SJCRH30 (cell line): Measurements from ENCODE around the gene KCNB1. TPM values are rescaled to one million over a fixed set of nuclear protein-coding genes. Genes with fewer than 3 reads are reported as not detected.

Experiments
- DNase-seq, 2 experiments: peaks; one replicate each; pipeline ENCODE4 v3.0.0-alpha.2; 2015 to 2020
- H3K27ac ChIP-seq: fragments of 250-450 bp; sonication (Bioruptor Pico); 2 replicates; pipeline ENCODE4 v1.5.1; 2020; ENCODE audit warnings: mild to moderate bottlenecking, moderate library complexity
- H3K27me3 ChIP-seq: fragments of 250-450 bp; sonication (Bioruptor Pico); 2 replicates; pipeline ENCODE4 v1.5.1; 2020; ENCODE audit warnings: mild to moderate bottlenecking, moderate library complexity
- H3K36me3 ChIP-seq: fragments of 250-450 bp; sonication (Bioruptor Pico); 2 replicates; pipeline ENCODE4 v1.5.1; 2020; ENCODE audit warnings: mild to moderate bottlenecking, moderate library complexity
- H3K4me1 ChIP-seq: fragments of 250-450 bp; sonication (Bioruptor Pico); 2 replicates; pipeline ENCODE4 v1.5.1; 2020; ENCODE audit warnings: mild to moderate bottlenecking, moderate library complexity
- H3K4me3 ChIP-seq: fragments of 250-450 bp; sonication (Bioruptor Pico); 2 replicates; pipeline ENCODE4 v1.5.1; 2020; ENCODE audit warnings: mild to moderate bottlenecking, moderate library complexity
- H3K9me3 ChIP-seq: fragments of 250-450 bp; sonication (Bioruptor Pico); replicated peaks from 2 replicates; pipeline ENCODE4 v1.5.1; 2020; ENCODE audit warnings: mild to moderate bottlenecking, moderate library complexity
- total RNA-seq: library from RNA; depleted of rRNA; stranded (reverse); fragments of >200 nt; shearing (Covaris generic); gene quantifications from 2 replicates; pipeline ENCODE4 v1.2.3, GENCODE V29; 2014

Gene KCNB1
- total RNA-seq, 1 experiment from 2014 or later: 0.10 TPM

DNA sequence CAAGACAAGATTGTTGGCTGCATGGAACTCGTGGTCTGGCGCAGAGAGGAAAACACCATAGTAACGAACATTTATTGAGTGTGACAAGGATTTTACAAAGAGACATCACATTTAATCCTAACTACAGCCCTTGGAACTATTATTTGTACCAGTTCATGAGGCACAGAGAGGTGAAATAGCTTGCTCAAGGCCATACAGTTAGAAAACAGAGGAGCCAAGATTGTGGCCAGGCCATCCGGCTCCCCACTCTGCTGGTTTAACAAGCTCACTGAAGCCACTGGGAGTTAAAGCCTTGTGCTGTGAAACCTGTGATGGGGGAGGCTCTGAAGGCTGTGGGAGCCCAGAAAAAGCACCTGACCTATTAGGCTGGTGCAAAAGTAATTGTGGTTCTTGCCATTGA is 129.7 kb downstream of the KCNB1 start:
- no peaks in the 10 kb centered on the region for H3K27me3 ChIP-seq
- H3K4me1 ChIP-seq: peaks cover 15% of the 10 kb centered on the region
- no peaks in the 10 kb centered on the region for H3K9me3 ChIP-seq
- no peak overlapping the region for H3K27ac ChIP-seq
- no peak for DNase-seq
- no peaks in the 10 kb centered on the region for H3K36me3 ChIP-seq
- no peak overlapping the region for H3K4me3 ChIP-seq

GRCh38 chr20:49351775-49352174 is 130.7 kb downstream of the KCNB1 start:
- no peaks in the 10 kb centered on the region for H3K9me3 ChIP-seq
- no peaks in the 10 kb centered on the region for H3K36me3 ChIP-seq
- H3K4me1 ChIP-seq: peaks cover 15% of the 10 kb centered on the region
- no peak overlapping the region for H3K27ac ChIP-seq
- DNase-seq: no peak
- no peaks in the 10 kb centered on the region for H3K27me3 ChIP-seq
- no peak overlapping the region for H3K4me3 ChIP-seq

- H3K27me3 ChIP-seq: no peaks in the 10 kb centered on the region
These were observed 132.7 kb downstream of the KCNB1 start for GRCh38 chr20:49349694-49350252.

GRCh38 chr20:49349078-49349477 is 133.4 kb downstream of the KCNB1 start:
- Histone ChIP-seq H3K27me3 (no peaks in the 10 kb centered on the region), H3K27ac (no peak overlapping the region), H3K36me3 (no peaks in the 10 kb centered on the region), H3K4me1 (peaks cover 30% of the 10 kb centered on the region), H3K9me3 (no peaks in the 10 kb centered on the region), H3K4me3 (no peak overlapping the region)
- no peak for DNase-seq

More at GRCh38 chr20:49349694-49350252, 132.7 kb downstream of the KCNB1 start:
- no peaks in the 10 kb centered on the region for H3K36me3 ChIP-seq
- H3K4me3 ChIP-seq: no peak overlapping the region
- H3K9me3 ChIP-seq: no peaks in the 10 kb centered on the region
- H3K4me1 ChIP-seq: peaks cover 23% of the 10 kb centered on the region
- no peak for DNase-seq
- H3K27ac ChIP-seq: no peak overlapping the region

DNA sequence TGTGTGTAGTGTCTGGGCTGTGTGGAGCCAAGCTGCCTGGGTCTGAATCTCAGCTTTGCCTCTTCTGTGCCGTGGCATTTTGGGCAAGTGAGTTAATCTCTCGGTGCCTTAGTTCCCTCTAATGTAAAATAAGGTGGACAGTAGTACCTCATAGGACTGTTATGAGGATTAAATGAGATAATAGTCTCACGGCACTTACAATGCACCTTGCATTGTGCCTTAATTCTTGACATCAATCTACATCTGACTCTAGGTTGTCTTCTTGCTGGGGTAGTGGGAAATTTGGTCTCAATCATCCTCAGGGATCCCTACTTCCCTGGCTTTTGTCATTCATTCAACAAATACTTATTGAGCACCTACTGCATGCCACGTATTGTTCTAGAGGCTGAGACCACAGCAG is 133.9 kb downstream of the KCNB1 start:
- Histone ChIP-seq H3K36me3 (no peaks in the 10 kb centered on the region), H3K4me3 (no peak overlapping the region), H3K9me3 (no peaks in the 10 kb centered on the region), H3K27ac (no peak overlapping the region), H3K27me3 (no peaks in the 10 kb centered on the region), H3K4me1 (peaks cover 35% of the 10 kb centered on the region)
- DNase-seq: no peak

GRCh38 chr20:49347156-49347555 is 135.3 kb downstream of the KCNB1 start:
- Histone ChIP-seq H3K36me3 (no peaks in the 10 kb centered on the region), H3K4me1 (peaks cover 42% of the 10 kb centered on the region), H3K27me3 (no peaks in the 10 kb centered on the region), H3K27ac (no peak overlapping the region; the same call in 1 of the 2 replicates), H3K9me3 (no peaks in the 10 kb centered on the region), H3K4me3 (no peak overlapping the region)
- no peak for DNase-seq

- Histone ChIP-seq H3K9me3 (no peaks in the 10 kb centered on the region), H3K36me3 (no peaks in the 10 kb centered on the region), H3K27ac (peak overlapping the region; percentile 98), H3K4me1 (peaks cover 42% of the 10 kb centered on the region), H3K27me3 (no peaks in the 10 kb centered on the region), H3K4me3 (no peak overlapping the region)
- DNase-seq: peak in 1 of 2 experiments; percentile 41
These were observed 135.8 kb downstream of the KCNB1 start for GRCh38 chr20:49346682-49347081.

DNA sequence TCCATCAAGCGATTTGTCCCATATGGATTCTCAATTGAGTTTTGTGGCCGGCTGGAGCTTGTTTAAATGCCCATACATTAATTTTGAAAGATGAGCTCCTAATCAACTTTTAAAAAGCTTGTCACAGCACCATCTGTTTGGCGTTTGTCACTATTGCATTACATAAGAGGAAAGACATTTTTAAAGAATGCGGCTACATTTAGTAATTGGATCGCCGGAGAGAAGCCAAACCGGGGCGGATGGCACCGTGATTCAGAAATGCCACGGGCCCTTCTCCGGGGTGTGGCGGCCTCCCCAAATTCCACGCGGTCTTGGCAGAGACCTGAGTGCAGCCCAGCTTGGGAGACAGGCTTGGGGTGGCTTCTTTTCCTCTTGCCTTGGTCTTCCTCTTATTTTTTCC is 136.9 kb downstream of the KCNB1 start:
- Histone ChIP-seq H3K36me3 (no peaks in the 10 kb centered on the region), H3K4me3 (peak overlapping the region; percentile 32), H3K27ac (peak overlapping the region; percentile 98), H3K9me3 (no peaks in the 10 kb centered on the region), H3K27me3 (no peaks in the 10 kb centered on the region), H3K4me1 (peaks cover 42% of the 10 kb centered on the region)
- DNase-seq: peak; percentile 83 to 92

DNA sequence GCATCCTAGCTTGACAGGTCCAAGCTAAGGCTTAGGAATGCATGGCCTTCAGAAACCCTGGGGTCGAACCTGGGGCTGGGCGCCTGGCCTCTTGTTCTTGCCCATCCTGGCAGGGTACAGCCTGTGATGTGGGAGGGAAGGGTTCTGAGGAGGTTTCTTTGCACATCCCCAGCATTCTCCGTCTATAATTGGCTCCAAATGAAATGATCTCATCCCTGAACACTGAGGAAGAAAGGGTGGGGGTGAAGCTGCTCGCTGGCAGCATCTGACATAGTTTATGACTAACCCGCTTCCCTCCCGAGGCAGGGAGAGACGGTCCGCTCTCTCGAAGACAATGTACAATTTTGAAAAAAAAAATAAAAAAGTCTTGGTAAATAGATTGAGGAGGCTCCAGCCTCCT is 137.5 kb downstream of the KCNB1 start:
- H3K27ac ChIP-seq: peak overlapping the region; percentile 98
- H3K4me1 ChIP-seq: peaks cover 42% of the 10 kb centered on the region
- H3K36me3 ChIP-seq: no peaks in the 10 kb centered on the region
- H3K27me3 ChIP-seq: no peaks in the 10 kb centered on the region
- peak overlapping the region; percentile 32 for H3K4me3 ChIP-seq
- peak; percentile 88 to 91 for DNase-seq
- H3K9me3 ChIP-seq: no peaks in the 10 kb centered on the region

GRCh38 chr20:49344140-49344539 is 138.3 kb downstream of the KCNB1 start:
- H3K36me3 ChIP-seq: no peaks in the 10 kb centered on the region
- peak overlapping the region; percentile 98 for H3K27ac ChIP-seq
- peaks cover 42% of the 10 kb centered on the region for H3K4me1 ChIP-seq
- no peaks in the 10 kb centered on the region for H3K27me3 ChIP-seq
- H3K9me3 ChIP-seq: no peaks in the 10 kb centered on the region
- no peak for DNase-seq
- H3K4me3 ChIP-seq: no peak overlapping the region

DNA sequence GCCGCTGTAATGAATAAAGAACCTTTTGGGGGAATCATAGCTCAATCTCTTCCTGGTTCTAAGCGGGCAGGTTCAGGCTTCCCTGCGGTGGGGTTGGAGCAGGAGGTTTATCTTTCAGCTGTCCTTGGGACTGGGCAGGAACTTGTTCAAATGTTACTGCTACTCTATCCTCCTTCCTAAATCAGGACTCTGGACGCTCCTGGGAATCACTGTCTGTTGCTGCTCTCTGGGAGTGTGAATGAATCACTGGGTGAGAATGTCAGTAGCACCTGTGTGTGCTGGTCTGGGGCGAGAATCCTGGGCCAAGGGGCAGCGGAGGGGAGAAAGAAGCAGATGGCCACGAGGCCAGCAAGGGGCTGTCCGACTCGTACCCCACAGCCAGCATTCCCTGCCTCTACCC is 139.2 kb downstream of the KCNB1 start:
- Histone ChIP-seq H3K36me3 (no peaks in the 10 kb centered on the region), H3K9me3 (no peaks in the 10 kb centered on the region), H3K4me3 (peak overlapping the region; percentile 30), H3K27me3 (no peaks in the 10 kb centered on the region), H3K27ac (peak overlapping the region; percentile 98), H3K4me1 (peaks cover 43% of the 10 kb centered on the region)
- peak; percentile 86 for DNase-seq

DNA sequence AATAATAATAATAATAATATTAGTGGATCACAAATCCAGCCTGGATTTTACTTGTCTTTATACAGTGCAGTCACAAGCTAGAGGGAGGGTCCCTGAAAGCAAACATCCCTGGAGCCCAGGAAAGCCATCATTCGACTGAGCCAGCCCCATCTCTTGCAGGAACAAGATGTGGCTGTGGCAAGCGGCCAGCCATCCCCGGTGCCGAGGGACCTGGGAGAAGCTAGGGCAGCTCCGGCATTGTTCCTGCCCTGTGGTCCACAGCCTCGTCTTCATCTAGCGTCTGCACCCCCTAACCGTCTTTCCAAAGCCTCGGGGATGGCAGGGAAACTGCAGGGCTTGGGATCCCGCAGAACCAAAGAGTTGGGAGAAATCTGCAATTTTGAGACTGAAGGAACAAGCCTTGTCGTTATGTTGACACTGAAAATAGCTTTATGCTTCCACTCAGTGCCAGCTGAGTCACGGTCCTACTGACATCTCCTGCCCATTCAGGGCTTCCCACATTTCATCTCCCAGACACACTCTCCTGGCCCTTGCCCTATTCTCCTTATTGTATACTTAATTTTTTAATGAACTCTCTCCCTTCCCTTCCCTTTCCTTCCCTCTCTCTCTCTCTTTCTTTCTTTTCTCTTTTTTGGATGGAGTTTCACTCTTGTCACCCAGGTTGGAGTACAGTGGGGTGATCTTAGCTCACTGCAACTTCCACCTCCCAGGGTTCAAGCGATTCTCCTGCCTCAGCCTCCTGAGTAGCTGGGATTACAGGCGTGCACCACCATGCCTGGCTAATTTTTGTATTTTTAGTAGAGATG is 142.1 kb downstream of the KCNB1 start:
- no peak overlapping the region for H3K4me3 ChIP-seq
- no peaks in the 10 kb centered on the region for H3K9me3 ChIP-seq
- DNase-seq: no peak
- H3K27ac ChIP-seq: no peak overlapping the region
- H3K27me3 ChIP-seq: no peaks in the 10 kb centered on the region
- H3K4me1 ChIP-seq: peaks cover 36% of the 10 kb centered on the region
- H3K36me3 ChIP-seq: no peaks in the 10 kb centered on the region

DNA sequence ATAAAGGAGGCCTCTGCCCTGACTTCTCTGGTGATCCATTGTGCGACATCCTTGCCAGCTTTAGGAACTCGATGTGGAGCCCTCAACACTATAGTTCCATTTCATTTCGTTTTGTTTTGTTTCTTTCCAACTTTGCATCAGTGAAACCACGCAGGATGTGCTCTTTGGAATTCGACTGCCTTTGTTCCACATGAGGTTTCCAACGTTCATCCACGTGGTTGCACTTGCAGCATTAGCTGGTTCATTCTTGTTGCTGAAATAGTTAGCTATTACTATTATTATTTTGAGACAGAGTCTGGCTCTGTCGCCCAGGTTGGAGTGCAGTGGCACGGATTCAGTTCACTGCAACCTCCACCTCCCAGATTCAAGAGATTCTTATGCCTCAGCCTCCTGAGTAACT is 143.3 kb downstream of the KCNB1 start:
- no peaks in the 10 kb centered on the region for H3K9me3 ChIP-seq
- H3K36me3 ChIP-seq: no peaks in the 10 kb centered on the region
- no peaks in the 10 kb centered on the region for H3K27me3 ChIP-seq
- H3K4me3 ChIP-seq: no peak overlapping the region
- peaks cover 25% of the 10 kb centered on the region for H3K4me1 ChIP-seq
- no peak for DNase-seq
- H3K27ac ChIP-seq: no peak overlapping the region

DNA sequence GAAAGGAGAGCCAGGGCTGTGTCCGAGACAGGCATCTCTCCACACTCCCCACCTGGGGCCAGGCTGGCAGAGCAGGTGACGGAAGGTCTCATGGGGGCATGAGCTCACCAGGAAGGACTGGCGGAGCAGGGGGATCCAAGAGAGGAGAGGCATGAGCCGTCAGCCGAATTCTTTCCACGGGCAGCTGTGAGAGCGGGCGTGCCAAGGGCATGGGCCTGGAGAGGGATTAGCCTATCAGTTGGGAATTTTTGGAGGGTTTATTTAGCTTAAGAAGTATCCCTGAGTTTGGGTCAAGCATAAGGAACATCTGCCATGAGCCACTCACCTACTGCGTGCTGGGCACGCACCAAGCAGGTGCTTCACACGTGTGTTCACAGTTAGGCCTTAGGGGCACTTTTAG is 144.4 kb downstream of the KCNB1 start:
- DNase-seq: peak; percentile 44 to 68
- H3K27me3 ChIP-seq: no peaks in the 10 kb centered on the region
- H3K4me3 ChIP-seq: no peak overlapping the region
- no peaks in the 10 kb centered on the region for H3K36me3 ChIP-seq
- H3K9me3 ChIP-seq: no peaks in the 10 kb centered on the region
- H3K27ac ChIP-seq: no peak overlapping the region
- H3K4me1 ChIP-seq: peaks cover 16% of the 10 kb centered on the region

GRCh38 chr20:49337357-49337756 is 145.1 kb downstream of the KCNB1 start:
- Histone ChIP-seq H3K27me3 (no peaks in the 10 kb centered on the region), H3K9me3 (no peaks in the 10 kb centered on the region), H3K36me3 (no peaks in the 10 kb centered on the region), H3K4me3 (no peak overlapping the region), H3K4me1 (peaks cover 12% of the 10 kb centered on the region), H3K27ac (no peak overlapping the region)
- DNase-seq: no peak

DNA sequence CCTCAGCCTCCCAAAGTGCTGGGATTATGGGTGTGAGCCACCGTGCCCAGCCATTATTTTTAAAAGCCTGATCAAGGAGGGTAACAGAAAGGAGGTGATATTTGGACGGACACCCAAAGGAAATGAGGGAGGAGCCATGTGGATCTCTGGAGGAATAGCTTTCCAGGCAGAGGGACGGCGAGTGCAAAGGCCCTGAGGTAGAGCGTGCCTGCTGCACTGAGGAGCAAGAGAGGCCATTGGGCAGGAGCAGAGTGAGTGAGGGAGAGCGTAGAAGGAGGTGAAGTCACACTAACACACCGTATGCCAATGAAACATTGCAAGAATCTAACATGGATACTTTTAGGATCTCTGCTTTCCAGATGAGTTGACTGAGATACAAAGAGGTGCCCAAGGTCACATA is 145.7 kb downstream of the KCNB1 start:
- no peak for DNase-seq
- Histone ChIP-seq H3K36me3 (no peaks in the 10 kb centered on the region), H3K4me1 (peaks cover 12% of the 10 kb centered on the region), H3K4me3 (no peak overlapping the region), H3K27ac (no peak overlapping the region), H3K9me3 (no peaks in the 10 kb centered on the region), H3K27me3 (no peaks in the 10 kb centered on the region)
